ENCODE measurements around the gene CLCN7.

DNA sequence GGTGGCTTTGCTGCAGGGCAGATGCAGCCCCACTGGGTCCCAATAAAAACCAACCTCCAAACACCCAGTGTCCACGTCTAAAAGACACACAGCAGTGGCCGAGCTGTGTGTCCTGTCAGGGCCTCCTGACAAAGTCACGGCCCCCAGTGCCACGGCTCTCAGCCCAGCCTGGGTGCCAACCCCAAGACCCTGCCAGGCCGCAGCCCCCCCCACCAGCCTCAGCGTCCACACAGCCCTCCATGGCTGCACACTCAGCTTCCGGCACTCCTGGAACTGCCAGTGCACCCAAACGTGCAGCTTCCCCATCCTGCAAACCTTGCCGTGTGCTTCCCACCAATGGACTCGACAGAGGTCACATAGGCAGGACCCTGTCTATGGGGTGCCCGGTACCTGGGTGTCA, 26.9 kb downstream of the CLCN7 start:
- TF ChIP-seq, protein P1, sequence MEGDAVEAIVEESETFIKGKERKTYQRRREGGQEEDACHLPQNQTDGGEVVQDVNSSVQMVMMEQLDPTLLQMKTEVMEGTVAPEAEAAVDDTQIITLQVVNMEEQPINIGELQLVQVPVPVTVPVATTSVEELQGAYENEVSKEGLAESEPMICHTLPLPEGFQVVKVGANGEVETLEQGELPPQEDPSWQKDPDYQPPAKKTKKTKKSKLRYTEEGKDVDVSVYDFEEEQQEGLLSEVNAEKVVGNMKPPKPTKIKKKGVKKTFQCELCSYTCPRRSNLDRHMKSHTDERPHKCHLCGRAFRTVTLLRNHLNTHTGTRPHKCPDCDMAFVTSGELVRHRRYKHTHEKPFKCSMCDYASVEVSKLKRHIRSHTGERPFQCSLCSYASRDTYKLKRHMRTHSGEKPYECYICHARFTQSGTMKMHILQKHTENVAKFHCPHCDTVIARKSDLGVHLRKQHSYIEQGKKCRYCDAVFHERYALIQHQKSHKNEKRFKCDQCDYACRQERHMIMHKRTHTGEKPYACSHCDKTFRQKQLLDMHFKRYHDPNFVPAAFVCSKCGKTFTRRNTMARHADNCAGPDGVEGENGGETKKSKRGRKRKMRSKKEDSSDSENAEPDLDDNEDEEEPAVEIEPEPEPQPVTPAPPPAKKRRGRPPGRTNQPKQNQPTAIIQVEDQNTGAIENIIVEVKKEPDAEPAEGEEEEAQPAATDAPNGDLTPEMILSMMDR (IDR thresholded peaks at IDR 0.05; ENCODE audit: extremely low read depth in 1 of 2, insufficient read depth in 1 of 2, low read depth in 1 of 2, low read length in 2 of 2), result no peak
- TF ChIP-seq EZH2 (IDR thresholded peaks at IDR 0.05; ENCODE audit: borderline replicate concordance, low read depth, low read length, severe bottlenecking) (no peak), POLR2A (IDR thresholded peaks at IDR 0.05; ENCODE audit: low read depth, low read length) (no peak), POLR2AphosphoS5 (IDR thresholded peaks at IDR 0.05; ENCODE audit: insufficient read depth, low read depth, low read length) (no peak)
